Tibial artery (tissue), 4 donors: Measurements from ENCODE around the gene STAT4.

Source experiments
- DNase-seq, 2 donors: peaks; one replicate each; pipeline ENCODE4 v3.0.0-alpha.2; 2019
- H3K27ac ChIP-seq, 2 donors: fragments of 200-600 bp; sonication (generic) in 1 of 2; 1 replicate in 1 of 2; 2 replicates in 1 of 2; pipeline ENCODE4 v1.5.1; 2018 to 2019; ENCODE audit warnings: mild to moderate bottlenecking in 1 of 2
- H3K27me3 ChIP-seq, 2 donors: fragments of 200-600 bp; sonication (generic) in 1 of 2; one replicate each; pipeline versions ENCODE4 v1.5.1 to v1.6.0; 2016 to 2019
- H3K36me3 ChIP-seq, 3 donors: fragments of 200-600 bp; sonication (generic) in 2 of 3; one replicate each; pipeline ENCODE4 v1.5.1; 2016 to 2019; ENCODE audit warnings: mild to moderate bottlenecking in 2 of 3
- H3K4me1 ChIP-seq, 4 donors: fragments of 200-600 bp; sonication (generic) in 2 of 4; 1 replicate in 3 of 4; 2 replicates in 1 of 4; pipeline ENCODE4 v1.5.1; 2016 to 2019
- H3K4me3 ChIP-seq, 2 donors: fragments of 200-600 bp; sonication (generic) in 1 of 2; 1 replicate in 1 of 2; 2 replicates in 1 of 2; pipeline ENCODE4 v1.5.1; 2018 to 2019; ENCODE audit warnings: mild to moderate bottlenecking in 2 of 2
- H3K9me3 ChIP-seq, 3 donors: fragments of 200-600 bp; sonication (generic) in 1 of 3; one replicate each; pipeline ENCODE4 v1.5.1; 2016 to 2019
- intact Hi-C: fragments of 100-400 bp; cut with DNase I; formaldehyde crosslinking; loops from one replicate; pipeline ENCODE4 v1.15.0; 2023; ENCODE audit warnings: low total_unique reads
- TF ChIP-seq, protein P1 (sequence below), 2 experiments: fragments of 200-600 bp in 1 of 2; fragments of 450-650 bp in 1 of 2; IDR thresholded peaks; one replicate each; pipeline ENCODE4 v1.5.1; 2017 to 2019; ENCODE audit warnings: antibody characterized with exemption in 2 of 2, mild to moderate bottlenecking in 1 of 2, moderate library complexity in 1 of 2

Gene STAT4

DNA sequence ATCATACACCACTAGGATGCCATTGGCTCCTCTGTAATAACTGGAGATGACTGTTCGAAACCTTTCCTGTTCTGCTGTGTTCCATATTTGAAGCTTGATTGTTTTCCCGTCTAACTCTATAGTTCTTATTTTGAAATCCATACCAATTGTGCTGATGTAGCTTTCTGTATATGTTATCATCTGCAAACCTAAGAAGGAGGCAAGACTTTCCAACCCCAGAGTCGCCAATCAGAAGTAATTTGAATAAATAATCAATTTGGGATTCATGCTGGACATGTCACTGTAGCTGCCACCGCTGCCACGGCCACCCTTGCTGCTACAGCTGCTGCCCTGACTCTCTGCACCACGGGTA is 157.5 kb downstream of the STAT4 start:
- Histone ChIP-seq H3K9me3 (no peaks in the 10 kb centered on the region), H3K27me3 (no peaks in the 10 kb centered on the region), H3K4me1 (no peaks in the 10 kb centered on the region), H3K4me3 (no peak overlapping the region), H3K36me3 (peaks cover 90 to 96% (median 91%) of the 10 kb centered on the region in 3 donors), H3K27ac (no peak overlapping the region)
- intact Hi-C loops, result no loop called here
- no peak for DNase-seq
- TF ChIP-seq, protein P1, sequence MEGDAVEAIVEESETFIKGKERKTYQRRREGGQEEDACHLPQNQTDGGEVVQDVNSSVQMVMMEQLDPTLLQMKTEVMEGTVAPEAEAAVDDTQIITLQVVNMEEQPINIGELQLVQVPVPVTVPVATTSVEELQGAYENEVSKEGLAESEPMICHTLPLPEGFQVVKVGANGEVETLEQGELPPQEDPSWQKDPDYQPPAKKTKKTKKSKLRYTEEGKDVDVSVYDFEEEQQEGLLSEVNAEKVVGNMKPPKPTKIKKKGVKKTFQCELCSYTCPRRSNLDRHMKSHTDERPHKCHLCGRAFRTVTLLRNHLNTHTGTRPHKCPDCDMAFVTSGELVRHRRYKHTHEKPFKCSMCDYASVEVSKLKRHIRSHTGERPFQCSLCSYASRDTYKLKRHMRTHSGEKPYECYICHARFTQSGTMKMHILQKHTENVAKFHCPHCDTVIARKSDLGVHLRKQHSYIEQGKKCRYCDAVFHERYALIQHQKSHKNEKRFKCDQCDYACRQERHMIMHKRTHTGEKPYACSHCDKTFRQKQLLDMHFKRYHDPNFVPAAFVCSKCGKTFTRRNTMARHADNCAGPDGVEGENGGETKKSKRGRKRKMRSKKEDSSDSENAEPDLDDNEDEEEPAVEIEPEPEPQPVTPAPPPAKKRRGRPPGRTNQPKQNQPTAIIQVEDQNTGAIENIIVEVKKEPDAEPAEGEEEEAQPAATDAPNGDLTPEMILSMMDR (IDR thresholded peaks at IDR 0.05), result no peak

DNA sequence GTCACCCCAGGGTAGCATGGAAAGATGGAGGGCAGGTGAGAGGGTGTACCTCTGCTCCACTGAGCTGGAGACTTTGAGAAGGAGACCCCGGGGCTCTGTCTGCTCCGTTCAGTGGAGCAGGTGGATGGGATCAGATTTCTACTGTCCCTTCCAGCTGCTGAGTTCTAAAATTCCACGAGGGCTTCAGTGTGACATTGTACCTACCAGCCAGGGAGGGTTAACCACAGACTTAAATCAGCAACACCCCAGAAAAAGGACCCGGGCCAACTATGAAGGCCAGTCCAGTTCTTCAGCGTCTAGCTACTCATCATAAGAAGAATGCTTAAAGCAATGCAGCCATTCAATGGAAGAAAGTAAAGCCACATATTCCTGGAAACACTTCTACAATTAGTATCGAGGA is 160.7 kb downstream of the STAT4 start:
- TF ChIP-seq, protein P1 (IDR thresholded peaks at IDR 0.05), result no peak
- H3K4me3 ChIP-seq, result no peak overlapping the region
- H3K27me3 ChIP-seq, result no peaks in the 10 kb centered on the region
- no peaks in the 10 kb centered on the region for H3K4me1 ChIP-seq
- H3K27ac ChIP-seq, result no peak overlapping the region
- H3K9me3 ChIP-seq, result no peaks in the 10 kb centered on the region
- intact Hi-C loops, result no loop called here
- DNase-seq, result no peak
- peaks cover 86 to 96% (median 88%) of the 10 kb centered on the region in 3 donors for H3K36me3 ChIP-seq

DNA sequence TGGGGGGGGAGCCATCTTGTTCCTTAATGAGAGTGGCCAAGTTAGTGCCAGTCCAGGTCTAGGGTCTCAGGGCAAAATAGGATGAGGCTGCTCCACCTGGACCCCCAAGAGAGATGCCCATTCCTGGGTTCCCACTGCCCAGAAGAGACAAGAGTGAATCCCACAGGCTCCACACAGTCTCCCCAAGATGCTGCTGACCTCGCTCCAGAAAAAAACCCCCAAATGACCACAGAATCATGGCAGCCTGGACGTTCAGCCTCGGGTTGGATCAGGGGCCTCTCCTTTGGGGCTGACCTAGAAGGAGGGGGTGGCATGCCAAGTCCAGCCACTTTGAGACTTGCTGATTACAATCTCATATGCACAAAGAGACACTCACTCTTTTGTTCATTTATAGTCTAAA is 161.9 kb downstream of the STAT4 start:
- Histone ChIP-seq H3K9me3 (no peaks in the 10 kb centered on the region), H3K36me3 (peaks cover 88 to 96% (median 89%) of the 10 kb centered on the region in 3 donors), H3K4me1 (no peaks in the 10 kb centered on the region), H3K27me3 (no peaks in the 10 kb centered on the region), H3K27ac (no peak overlapping the region), H3K4me3 (no peak overlapping the region)
- TF ChIP-seq, protein P1 (IDR thresholded peaks at IDR 0.05), result no peak
- DNase-seq, result no peak
- intact Hi-C loops, result no loop called here

DNA sequence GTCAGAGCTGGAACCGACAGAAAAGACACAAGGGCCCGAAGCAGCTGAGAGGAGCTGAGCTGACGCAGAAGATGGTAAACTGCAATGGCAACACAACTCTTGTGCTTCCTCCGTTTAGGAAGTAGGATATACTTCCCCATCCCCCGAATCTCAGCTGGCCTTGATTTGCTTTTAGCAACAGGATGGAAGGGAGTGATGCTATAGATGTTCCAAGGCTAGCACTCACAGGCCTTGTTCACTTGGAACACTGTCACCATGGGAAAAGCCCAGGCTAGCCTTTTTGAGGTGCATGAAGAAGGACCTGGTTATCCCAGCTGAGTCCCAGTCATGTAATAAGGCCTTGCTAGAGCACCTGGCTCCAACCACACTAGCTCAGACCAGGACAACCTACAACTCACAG is 162.9 kb downstream of the STAT4 start:
- TF ChIP-seq, protein P1 (IDR thresholded peaks at IDR 0.05), result no peak
- Histone ChIP-seq H3K9me3 (no peaks in the 10 kb centered on the region), H3K36me3 (peaks cover 89 to 96% (median 89%) of the 10 kb centered on the region in 3 donors), H3K27me3 (no peaks in the 10 kb centered on the region), H3K27ac (no peak overlapping the region), H3K4me3 (no peak overlapping the region), H3K4me1 (no peaks in the 10 kb centered on the region)
- DNase-seq, result no peak
- intact Hi-C loops, result no loop called here

DNA sequence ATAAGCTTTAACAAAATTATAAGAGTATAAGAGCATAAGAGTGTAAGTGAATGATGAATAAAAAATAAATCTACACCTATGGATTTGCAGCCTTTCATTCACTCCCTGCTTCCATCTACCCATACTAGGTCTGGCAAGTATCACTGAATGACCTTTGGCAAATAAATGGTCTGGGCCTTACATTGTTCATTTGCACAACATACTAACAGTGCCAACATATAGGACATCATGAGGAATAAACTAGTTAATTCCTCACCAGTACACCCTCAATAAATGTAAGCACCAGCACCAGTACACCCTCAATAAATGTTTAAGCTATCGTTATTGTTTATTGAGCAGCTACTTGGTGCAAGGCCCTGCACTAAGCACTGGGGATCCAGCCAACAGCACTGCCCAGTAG is 163.7 kb downstream of the STAT4 start:
- intact Hi-C loops, result no loop called here
- H3K9me3 ChIP-seq, result no peaks in the 10 kb centered on the region
- TF ChIP-seq, protein P1 (IDR thresholded peaks at IDR 0.05), result no peak
- no peaks in the 10 kb centered on the region for H3K4me1 ChIP-seq
- no peaks in the 10 kb centered on the region for H3K27me3 ChIP-seq
- no peak for DNase-seq
- H3K4me3 ChIP-seq, result no peak overlapping the region
- peaks cover 86 to 96% (median 90%) of the 10 kb centered on the region in 3 donors for H3K36me3 ChIP-seq
- no peak overlapping the region for H3K27ac ChIP-seq
